SJCRH30 (cell line): ENCODE results near the gene PRSS36. TPM values are rescaled to one million over a fixed set of nuclear protein-coding genes. Genes with fewer than 3 reads are reported as not detected.
A peak's percentile ranks its signal among the peaks of the same experiment; 100 is the strongest.
"Not testable (repeated sequence)": the region's sequence is repeated elsewhere in the genome, so short reads cannot be mapped to it uniquely, and the experiment has no call there.

Experiments
- DNase-seq, 2 experiments: peaks; one replicate each; pipeline ENCODE4 v3.0.0-alpha.2; 2015 to 2020
- H3K27ac ChIP-seq: fragments of 250-450 bp; sonication (Bioruptor Pico); 2 replicates; pipeline ENCODE4 v1.5.1; 2020; ENCODE audit warnings: mild to moderate bottlenecking, moderate library complexity
- H3K27me3 ChIP-seq: fragments of 250-450 bp; sonication (Bioruptor Pico); 2 replicates; pipeline ENCODE4 v1.5.1; 2020; ENCODE audit warnings: mild to moderate bottlenecking, moderate library complexity
- H3K36me3 ChIP-seq: fragments of 250-450 bp; sonication (Bioruptor Pico); 2 replicates; pipeline ENCODE4 v1.5.1; 2020; ENCODE audit warnings: mild to moderate bottlenecking, moderate library complexity
- H3K4me1 ChIP-seq: fragments of 250-450 bp; sonication (Bioruptor Pico); 2 replicates; pipeline ENCODE4 v1.5.1; 2020; ENCODE audit warnings: mild to moderate bottlenecking, moderate library complexity
- H3K4me3 ChIP-seq: fragments of 250-450 bp; sonication (Bioruptor Pico); 2 replicates; pipeline ENCODE4 v1.5.1; 2020; ENCODE audit warnings: mild to moderate bottlenecking, moderate library complexity
- H3K9me3 ChIP-seq: fragments of 250-450 bp; sonication (Bioruptor Pico); replicated peaks from 2 replicates; pipeline ENCODE4 v1.5.1; 2020; ENCODE audit warnings: mild to moderate bottlenecking, moderate library complexity
- total RNA-seq: library from RNA; depleted of rRNA; stranded (reverse); fragments of >200 nt; shearing (Covaris generic); gene quantifications from 2 replicates; pipeline ENCODE4 v1.2.3, GENCODE V29; 2014

PRSS36 gene
- total RNA-seq, 1 experiment from 2014 or later = 0.51 TPM

GRCh38 chr16:31188450-31189411 is 38.9 kb upstream of the PRSS36 start:
- no peaks in the 10 kb centered on the region for H3K27me3 ChIP-seq
- no peak overlapping the region for H3K4me3 ChIP-seq
- H3K9me3 ChIP-seq = no peaks in the 10 kb centered on the region
- DNase-seq = peak in 1 of 2 experiments; percentile 6
- H3K4me1 ChIP-seq = peaks cover 5% of the 10 kb centered on the region
- H3K27ac ChIP-seq = no peak overlapping the region
- peaks cover 100% of the 10 kb centered on the region for H3K36me3 ChIP-seq

- Histone ChIP-seq H3K4me1 (peaks cover 7% of the 10 kb centered on the region), H3K9me3 (no peaks in the 10 kb centered on the region), H3K36me3 (peaks cover 100% of the 10 kb centered on the region), H3K4me3 (no peak overlapping the region), H3K27ac (no peak overlapping the region), H3K27me3 (no peaks in the 10 kb centered on the region)
- DNase-seq = peak in 1 of 2 experiments; percentile 12
Observed at GRCh38 chr16:31187808-31188189, 37.9 kb upstream of the PRSS36 start.

- Histone ChIP-seq H3K4me3 (no peak overlapping the region), H3K27ac (no peak overlapping the region), H3K27me3 (no peaks in the 10 kb centered on the region), H3K36me3 (peaks cover 100% of the 10 kb centered on the region), H3K9me3 (no peaks in the 10 kb centered on the region), H3K4me1 (peaks cover 9% of the 10 kb centered on the region)
- peak in 1 of 2 experiments; percentile 16 for DNase-seq
Observed at GRCh38 chr16:31186930-31187807, 37.3 kb upstream of the PRSS36 start.

GRCh38 chr16:31186176-31186575 is 36.3 kb upstream of the PRSS36 start:
- no peaks in the 10 kb centered on the region for H3K9me3 ChIP-seq
- no peak overlapping the region for H3K27ac ChIP-seq
- no peak for DNase-seq
- no peaks in the 10 kb centered on the region for H3K27me3 ChIP-seq
- peaks cover 100% of the 10 kb centered on the region for H3K36me3 ChIP-seq
- peaks cover 9% of the 10 kb centered on the region for H3K4me1 ChIP-seq
- H3K4me3 ChIP-seq = no peak overlapping the region

GRCh38 chr16:31185339-31185738 is 35.5 kb upstream of the PRSS36 start:
- Histone ChIP-seq H3K4me1 (peaks cover 9% of the 10 kb centered on the region), H3K36me3 (peaks cover 96% of the 10 kb centered on the region), H3K4me3 (no peak overlapping the region), H3K9me3 (no peaks in the 10 kb centered on the region), H3K27ac (no peak overlapping the region), H3K27me3 (no peaks in the 10 kb centered on the region)
- no peak for DNase-seq

GRCh38 chr16:31184888-31185287 is 35.0 kb upstream of the PRSS36 start:
- DNase-seq = no peak
- Histone ChIP-seq H3K4me1 (peaks cover 9% of the 10 kb centered on the region), H3K27me3 (no peaks in the 10 kb centered on the region), H3K9me3 (no peaks in the 10 kb centered on the region), H3K4me3 (no peak overlapping the region), H3K36me3 (peaks cover 92% of the 10 kb centered on the region), H3K27ac (no peak overlapping the region)

- Histone ChIP-seq H3K27me3 (no peaks in the 10 kb centered on the region), H3K36me3 (peaks cover 80% of the 10 kb centered on the region), H3K27ac (no peak overlapping the region), H3K9me3 (no peaks in the 10 kb centered on the region), H3K4me3 (no peak overlapping the region), H3K4me1 (peaks cover 13% of the 10 kb centered on the region)
- DNase-seq = no peak
Observed at GRCh38 chr16:31183432-31184428, 33.9 kb upstream of the PRSS36 start.

- H3K4me1 ChIP-seq = peaks cover 13% of the 10 kb centered on the region
- H3K27me3 ChIP-seq = no peaks in the 10 kb centered on the region
- no peaks in the 10 kb centered on the region for H3K9me3 ChIP-seq
- no peak overlapping the region for H3K27ac ChIP-seq
- peaks cover 67% of the 10 kb centered on the region for H3K36me3 ChIP-seq
- peak in 1 of 2 experiments; percentile 8 for DNase-seq
- peak overlapping the region; percentile 97 for H3K4me3 ChIP-seq
Observed at GRCh38 chr16:31182391-31182790, 32.5 kb upstream of the PRSS36 start.

- H3K4me1 ChIP-seq = peaks cover 13% of the 10 kb centered on the region
- DNase-seq = peak; percentile 30 to 48
- no peaks in the 10 kb centered on the region for H3K27me3 ChIP-seq
- H3K9me3 ChIP-seq = no peaks in the 10 kb centered on the region
- peak overlapping the region; percentile 97 for H3K4me3 ChIP-seq
- peaks cover 56% of the 10 kb centered on the region for H3K36me3 ChIP-seq
- H3K27ac ChIP-seq = peak overlapping the region; percentile 97
Observed at GRCh38 chr16:31181102-31181830, 31.4 kb upstream of the PRSS36 start.

- H3K9me3 ChIP-seq = no peaks in the 10 kb centered on the region
- peak; percentile 89 to 92 for DNase-seq
- H3K36me3 ChIP-seq = peaks cover 42% of the 10 kb centered on the region
- H3K27ac ChIP-seq = peak within 1 kb of the TSS; percentile 97
- peaks cover 8% of the 10 kb centered on the region for H3K4me1 ChIP-seq
- H3K27me3 ChIP-seq = no peaks in the 10 kb centered on the region
- peak within 1 kb of the TSS; percentile 97 for H3K4me3 ChIP-seq
Observed at GRCh38 chr16:31179747-31180459, 30.0 kb upstream of the PRSS36 start, which contains the start of gene FUS. TSS of gene FUS (plus strand) at chr16:31180139. CDS start at chr16:31180215, 76 bp downstream.

- peak overlapping the region; percentile 97 for H3K27ac ChIP-seq
- H3K9me3 ChIP-seq = no peaks in the 10 kb centered on the region
- no peaks in the 10 kb centered on the region for H3K27me3 ChIP-seq
- peaks cover 8% of the 10 kb centered on the region for H3K4me1 ChIP-seq
- no peak for DNase-seq
- H3K36me3 ChIP-seq = peaks cover 36% of the 10 kb centered on the region
- peak overlapping the region; percentile 97 for H3K4me3 ChIP-seq
Observed at GRCh38 chr16:31179219-31179746, 29.4 kb upstream of the PRSS36 start.

- no peaks in the 10 kb centered on the region for H3K27me3 ChIP-seq
- H3K36me3 ChIP-seq = peaks cover 14% of the 10 kb centered on the region
- H3K4me1 ChIP-seq = peaks cover 4% of the 10 kb centered on the region
- H3K9me3 ChIP-seq = no peaks in the 10 kb centered on the region
- DNase-seq = peak in 1 of 2 experiments; percentile 42
- H3K4me3 ChIP-seq = no peak overlapping the region
- H3K27ac ChIP-seq = no peak overlapping the region
Observed at GRCh38 chr16:31177136-31177535, 27.3 kb upstream of the PRSS36 start.

- not testable (repeated sequence) for H3K27ac ChIP-seq, H3K4me3 ChIP-seq
Observed at GRCh38 chr16:31170048-31170447, 20.2 kb upstream of the PRSS36 start.

More at GRCh38 chr16:31170048-31170447, 20.2 kb upstream of the PRSS36 start:
- H3K27me3 ChIP-seq, DNase-seq, H3K9me3 ChIP-seq, H3K36me3 ChIP-seq, H3K4me1 ChIP-seq: not testable (repeated sequence)
